ENCODE data around the gene TNIK. TPM values are rescaled to one million over a fixed set of nuclear protein-coding genes. Genes with fewer than 3 reads are reported as not detected.
A peak's percentile ranks its signal among the peaks of the same experiment; 100 is the strongest.

Gene TNIK
- 36.0 and 37.2 TPM in 2 replicates for total RNA-seq

DNA sequence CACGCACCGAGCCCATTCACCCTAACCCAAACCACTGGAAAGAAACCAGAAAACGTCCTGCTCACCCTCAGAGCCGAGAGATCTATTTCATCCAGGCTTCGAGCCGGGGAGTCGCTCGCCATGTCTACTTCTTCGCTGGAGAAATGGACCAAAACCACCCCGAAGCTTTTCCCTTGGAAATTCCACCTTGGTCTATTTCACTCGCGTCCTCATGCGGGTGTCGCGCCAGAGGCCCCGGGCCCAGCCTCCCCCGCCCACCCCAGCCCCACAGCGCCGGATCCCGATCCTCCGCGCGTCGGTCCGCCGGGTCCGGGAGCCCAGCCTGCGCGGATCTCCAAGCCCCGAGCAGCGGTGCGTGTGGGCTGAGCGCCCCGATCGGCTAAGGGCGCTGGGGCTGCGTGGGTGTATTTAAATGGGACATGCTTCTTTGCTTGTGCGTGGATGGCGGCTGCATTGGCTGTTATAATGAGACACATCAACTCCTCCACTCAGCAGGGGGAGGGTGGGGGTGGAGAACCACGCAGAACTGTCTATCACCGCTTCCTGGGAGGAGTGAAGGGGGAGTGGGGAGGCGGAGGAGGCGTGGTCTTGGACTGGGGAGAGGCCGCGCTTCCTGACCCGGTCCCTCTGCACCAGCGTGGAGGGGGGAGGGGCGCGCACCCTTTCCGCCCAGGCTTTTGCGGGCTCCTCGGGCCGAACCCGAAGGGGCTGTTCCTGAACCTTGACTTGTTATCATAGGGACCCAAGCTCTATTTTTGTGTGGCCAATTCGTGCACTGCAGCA lies at the start of gene TNIK:
Gene TNIK (minus strand): TSS at position 464 of the 783 bp plus-strand sequence. CDS start 342 bp downstream, at position 122.
- DNase-seq (ENCODE audit: low read depth, low spot score), result peak; percentile 78

DNA sequence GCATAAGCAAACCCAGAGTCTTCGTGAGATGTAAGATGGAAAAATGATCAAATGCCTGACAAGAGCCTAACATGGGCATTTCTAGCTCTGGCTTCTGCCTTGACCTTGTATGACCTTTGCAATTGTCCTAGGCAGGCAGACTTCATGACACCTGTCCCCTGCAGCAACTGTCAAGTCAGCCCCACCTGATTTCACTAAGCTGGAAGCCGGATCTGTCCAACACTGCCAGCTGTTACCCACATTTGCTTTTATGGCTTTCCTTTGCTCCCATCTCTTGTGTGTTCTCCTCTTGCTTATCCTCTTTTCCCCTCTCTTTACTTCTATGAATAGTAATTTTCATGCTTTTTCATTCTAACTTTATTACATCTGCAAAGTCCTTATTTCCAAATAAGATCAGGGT lies 48.5 kb upstream of the TNIK start:
- no peak for DNase-seq (ENCODE audit: low read depth, low spot score)

DNA sequence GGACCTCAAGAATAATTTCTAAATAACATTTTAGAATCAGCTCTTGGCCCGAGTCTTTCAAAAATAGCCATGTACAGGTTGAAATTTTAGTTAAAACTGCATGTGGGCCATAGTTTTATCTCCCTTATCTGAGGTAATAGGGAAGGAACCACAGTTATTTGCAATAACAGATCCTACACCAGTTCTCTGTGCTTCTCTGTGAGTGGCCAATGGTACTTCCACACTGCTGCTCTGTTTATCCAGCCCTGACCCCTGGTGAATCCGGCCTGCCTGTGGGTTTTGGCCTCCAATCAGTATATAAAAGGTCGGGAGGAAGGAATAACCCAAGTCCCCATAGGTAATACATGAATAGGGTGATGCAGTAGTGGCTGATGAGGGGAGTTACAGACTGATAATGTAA lies 48.0 kb upstream of the TNIK start:
- DNase-seq (ENCODE audit: low read depth, low spot score), result no peak

DNA sequence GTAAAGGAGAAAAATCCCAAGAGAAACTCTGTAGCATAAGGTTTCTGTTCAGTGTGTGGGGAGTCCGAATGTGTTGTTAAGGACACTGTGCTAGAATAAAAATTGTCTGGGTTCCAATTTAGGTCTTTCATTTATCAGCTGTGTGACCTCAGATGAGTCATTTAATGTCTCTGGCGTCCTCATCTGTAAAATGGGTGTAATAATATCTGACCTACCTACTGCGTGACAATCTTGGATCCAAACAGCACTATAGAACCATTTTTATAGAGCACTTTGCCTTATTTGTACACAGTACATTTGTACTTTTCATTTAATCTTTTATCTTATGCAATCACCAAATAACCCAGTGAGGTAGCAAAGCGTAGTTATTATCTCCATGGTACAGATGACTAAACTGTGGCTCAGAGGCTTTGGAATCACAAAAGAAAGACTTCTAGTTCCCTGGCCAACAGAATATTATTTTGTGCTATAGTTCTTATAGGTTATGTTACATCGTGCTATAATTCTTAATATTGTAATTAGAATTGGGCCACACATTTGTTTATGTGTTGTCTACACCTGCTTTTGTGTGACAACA lies 46.6 kb upstream of the TNIK start:
- no peak for DNase-seq (ENCODE audit: low read depth, low spot score)

DNA sequence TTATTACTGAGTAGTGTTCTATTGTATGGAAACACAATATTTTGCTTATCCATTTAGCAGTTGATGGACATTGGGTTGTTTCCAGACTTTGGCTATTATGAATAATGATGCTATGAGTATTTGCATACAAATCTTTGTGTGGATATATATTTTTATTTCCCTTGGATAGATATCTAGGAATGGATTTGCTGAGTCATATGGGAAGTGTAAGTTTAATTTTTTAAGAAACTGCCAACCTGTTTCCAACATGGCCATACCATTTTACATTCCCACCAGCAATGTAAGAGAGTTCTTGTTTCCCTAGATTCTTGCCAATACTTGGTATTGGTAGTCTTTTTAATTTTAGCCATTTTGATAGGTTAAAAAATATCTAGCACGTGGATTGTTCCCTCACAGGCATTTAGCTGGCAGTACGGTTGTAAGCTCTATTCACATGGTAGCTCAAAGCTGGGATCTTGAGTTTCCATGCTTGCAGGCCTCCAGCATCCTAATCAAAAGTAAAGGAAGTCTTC lies 45.7 kb upstream of the TNIK start:
- no peak for DNase-seq (ENCODE audit: low read depth, low spot score)

DNA sequence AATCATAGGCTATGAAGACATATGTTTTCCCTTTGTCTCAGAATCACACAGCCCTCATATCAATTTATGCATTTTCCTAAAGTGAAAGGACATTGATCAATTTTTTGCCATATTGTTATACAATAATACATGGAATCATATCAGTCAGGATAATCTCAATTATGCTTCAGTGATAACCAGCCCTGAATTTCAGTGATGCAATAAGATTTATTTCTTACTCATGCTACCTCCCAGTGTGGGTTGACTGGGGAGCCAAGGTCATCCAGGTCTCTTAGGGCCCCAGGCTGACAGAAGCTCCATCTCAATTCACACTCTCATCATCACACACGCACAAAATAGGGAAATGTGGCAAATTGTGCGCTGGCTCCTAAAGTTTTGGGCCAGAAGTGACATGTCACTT lies 44.2 kb upstream of the TNIK start:
- no peak for DNase-seq (ENCODE audit: low read depth, low spot score)

DNA sequence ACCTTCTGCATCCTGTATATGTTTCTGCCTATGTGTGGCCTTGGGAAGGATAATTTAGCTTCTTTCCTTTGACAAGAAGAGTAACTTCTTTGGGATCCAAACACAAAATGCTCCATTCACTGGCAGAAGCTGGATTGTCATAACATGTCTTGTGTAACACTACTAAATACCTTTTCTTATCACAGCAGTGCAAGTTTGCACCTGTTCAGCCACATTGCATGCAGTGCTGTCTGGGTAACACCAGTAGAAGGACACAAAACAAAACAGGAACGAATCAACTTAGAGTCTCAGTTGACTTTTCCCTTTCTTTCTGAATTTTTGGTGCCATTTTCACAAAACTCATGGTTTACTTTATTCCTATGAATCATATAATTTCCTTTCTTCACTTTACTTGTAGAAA lies 43.6 kb upstream of the TNIK start:
- DNase-seq (ENCODE audit: low read depth, low spot score), result no peak

DNA sequence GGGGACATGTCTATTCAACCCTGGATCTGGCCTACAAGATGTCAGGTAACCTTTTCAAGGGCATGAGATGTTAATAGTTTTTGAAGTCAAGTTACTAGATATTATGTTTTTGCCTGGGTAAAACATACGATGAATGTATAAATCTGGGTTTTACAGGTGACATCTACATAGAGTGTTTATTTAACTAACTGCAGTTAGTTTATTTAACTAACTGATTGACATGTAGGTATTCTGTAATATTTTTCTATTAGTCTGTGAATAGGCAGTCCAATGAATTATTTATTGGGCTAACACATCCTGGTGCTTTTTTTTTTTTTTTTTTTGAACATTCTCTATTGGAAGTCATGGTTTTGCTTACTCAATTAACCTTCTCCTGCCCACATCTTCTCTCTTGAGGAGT lies 38.7 kb upstream of the TNIK start:
- DNase-seq (ENCODE audit: low read depth, low spot score), result no peak

DNA sequence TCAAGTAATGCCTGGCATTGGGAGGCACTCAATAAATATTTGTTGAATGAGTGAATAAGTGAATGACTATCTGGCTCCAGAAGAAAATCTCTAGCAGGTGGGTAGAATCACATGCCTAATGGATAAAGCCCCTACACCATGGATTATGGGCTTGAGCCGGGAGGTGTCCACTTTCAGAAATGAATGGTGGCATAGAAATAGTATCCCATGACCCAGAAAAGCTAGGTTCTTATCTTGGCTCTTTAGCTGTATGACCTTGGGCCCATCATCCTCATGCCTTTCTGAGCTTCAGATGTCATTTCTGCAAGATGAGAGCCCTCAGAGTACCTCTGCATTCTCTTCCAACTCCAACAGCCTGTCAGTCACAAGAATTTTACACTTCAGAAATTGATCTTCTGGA lies 37.3 kb upstream of the TNIK start:
- DNase-seq (ENCODE audit: low read depth, low spot score), result no peak

DNA sequence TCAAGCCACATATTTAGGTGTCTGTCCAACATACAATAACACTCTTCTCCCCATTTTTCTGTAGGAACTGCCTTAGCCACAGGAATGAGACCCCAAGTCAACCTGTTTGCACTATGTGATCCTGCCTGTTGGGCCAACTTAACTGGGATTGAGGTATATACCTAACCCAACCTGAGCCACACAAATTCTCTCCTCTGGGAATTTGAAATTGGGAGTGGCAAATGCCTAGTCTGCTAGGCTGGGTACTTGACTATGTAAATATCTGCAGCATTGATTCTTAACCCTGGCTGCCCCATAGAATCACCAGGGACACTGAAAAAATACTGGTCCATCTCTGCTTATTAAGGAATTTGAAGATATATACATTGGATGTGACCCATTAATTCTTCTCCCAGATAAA lies 35.2 kb upstream of the TNIK start:
- DNase-seq (ENCODE audit: low read depth, low spot score), result no peak

DNA sequence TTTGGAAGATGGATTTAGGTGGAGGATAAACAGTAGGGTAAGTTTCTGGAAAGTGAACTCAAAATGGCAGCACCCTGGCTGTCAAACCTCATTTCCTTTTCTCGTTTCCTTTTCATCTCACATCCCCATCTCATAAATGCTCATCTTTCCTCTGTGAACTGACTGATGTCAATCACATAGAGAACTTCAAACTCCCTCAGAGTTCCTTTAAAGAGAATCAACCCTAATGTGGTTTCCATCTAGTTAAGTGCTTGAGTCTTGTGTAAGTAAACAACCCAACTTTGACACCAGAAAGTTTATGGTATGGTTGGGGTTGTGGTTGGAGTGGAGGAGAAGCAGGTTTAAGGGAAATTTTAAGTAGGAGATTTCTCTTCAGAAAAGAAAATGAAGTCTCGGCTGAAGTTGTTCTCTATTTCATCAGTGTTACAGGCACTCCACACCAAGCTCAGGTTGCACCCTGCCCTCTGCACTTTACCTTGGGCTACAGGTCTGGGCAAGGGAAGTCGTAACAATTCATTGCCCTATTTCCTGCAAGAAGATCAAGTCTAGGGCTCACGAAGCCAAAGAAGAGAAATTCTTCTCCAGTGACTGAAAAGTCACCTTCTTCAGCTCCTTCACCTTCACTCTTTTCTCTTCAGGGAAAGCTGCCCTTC lies 34.4 kb upstream of the TNIK start:
- no peak for DNase-seq (ENCODE audit: low read depth, low spot score)

DNA sequence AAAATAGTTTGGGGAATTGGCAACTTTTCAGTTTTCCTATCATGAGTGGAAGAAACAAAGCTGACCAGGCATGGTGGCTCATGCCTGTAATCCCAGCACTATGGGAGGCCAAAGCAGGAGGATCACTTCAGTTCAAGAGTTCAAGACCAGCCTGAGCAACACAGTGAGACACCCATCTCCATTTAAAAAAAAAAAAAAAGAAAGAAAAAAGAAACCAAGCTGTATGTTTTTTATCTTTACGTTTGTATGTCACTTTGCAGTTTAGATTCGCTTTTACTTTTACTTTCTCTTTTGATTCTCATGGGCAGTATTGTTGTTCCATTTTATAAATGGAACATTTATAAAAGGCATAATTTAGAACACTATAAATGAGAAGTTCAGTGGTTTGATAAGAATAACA lies 31.2 kb upstream of the TNIK start:
- no peak for DNase-seq (ENCODE audit: low read depth, low spot score)

DNA sequence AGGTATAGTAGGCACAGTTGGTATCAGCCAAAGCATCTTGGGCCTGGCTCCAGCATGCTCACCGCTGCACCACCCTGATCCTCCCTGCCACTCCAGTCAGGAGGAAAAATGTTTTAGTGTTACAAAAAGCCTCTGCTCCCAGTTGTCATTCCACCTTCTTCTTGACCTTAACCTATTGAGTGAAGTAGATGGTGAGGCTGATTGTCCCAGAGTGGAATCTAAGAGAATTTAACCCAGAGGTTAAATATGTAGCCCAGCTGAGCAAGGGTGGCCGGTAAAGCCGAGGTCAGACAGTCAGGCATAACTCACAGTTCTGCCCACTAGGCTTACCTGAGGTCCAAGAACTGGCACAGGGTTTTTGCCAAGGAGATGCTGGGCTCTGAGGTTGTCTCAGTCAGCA lies 30.7 kb upstream of the TNIK start:
- no peak for DNase-seq (ENCODE audit: low read depth, low spot score)

DNA sequence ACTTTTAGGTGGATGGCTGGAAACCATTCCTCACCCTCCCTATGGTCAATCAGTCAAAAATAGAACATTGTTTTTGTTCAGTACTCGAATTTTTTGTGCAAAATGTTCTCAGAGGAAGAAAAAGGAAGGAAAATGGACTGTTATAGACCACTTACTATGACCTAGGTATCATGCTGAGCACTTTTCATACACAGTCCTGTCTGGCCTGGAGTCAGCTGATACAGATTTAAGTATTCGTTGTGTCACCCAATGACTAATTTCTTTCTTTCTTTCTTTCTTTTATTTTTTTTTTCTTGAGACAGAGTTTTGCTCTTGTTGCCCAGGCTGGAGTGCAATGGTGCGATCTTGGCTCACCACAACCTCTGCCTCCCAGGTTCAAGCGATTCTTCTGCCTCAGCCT lies 29.1 kb upstream of the TNIK start:
- DNase-seq (ENCODE audit: low read depth, low spot score), result no peak

DNA sequence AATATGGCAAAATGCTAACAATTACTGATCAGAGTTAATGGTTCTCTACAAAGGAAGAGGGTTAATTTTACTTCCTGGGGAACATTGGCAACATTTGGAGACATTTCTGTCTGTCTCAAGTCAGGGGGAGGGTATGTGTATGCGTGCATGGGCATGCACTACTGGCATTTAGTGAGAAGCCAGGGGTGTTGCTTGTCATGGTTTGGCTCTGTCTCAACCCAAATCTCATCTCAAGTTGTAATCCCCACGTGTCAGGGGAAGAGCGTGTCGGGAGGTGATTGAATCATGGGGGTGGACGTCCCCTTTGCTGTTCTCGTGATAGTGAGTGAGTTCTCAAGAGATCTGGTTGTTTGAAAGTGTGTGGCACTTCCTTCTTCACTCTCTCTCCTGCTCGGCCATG lies 28.3 kb upstream of the TNIK start:
- no peak for DNase-seq (ENCODE audit: low read depth, low spot score)

DNA sequence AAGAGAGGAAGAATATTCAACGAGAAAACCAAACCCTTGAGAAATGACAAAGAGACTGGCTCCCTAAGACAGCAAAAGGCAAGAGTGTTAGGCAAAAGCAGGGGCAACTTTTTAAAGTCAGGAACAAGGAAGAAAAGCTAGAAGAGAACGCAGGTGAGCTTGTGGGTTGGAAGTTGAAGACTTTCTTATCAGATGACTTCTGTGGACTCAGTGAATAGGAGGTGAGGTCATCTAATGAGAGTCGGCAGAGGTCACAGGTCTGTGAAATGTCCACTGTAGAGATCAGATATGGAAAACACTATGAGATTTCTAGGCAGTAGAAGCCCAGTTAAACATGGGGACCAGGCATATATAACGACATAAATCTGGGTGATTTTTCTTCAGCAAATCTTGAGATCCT lies 27.2 kb upstream of the TNIK start:
- no peak for DNase-seq (ENCODE audit: low read depth, low spot score)

DNA sequence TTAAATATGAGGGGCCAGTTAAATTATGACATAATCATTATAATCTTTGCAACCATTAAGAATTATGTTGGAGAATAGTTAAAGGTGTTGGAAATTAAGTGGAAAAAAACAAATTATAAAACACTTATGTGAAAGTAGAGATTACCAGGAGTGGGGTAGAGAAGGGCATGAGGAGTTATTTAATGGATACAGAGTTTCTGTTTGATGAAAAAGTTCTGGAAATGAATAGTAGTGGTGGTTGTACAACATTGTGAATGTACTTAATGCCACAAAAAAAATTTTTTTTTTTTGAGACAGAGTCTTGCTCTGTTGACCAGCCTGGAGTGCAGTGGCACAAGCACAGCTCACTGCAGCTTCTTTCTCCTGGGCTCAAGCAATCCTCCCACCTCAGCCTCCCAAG lies 25.1 kb upstream of the TNIK start:
- no peak for DNase-seq (ENCODE audit: low read depth, low spot score)

DNA sequence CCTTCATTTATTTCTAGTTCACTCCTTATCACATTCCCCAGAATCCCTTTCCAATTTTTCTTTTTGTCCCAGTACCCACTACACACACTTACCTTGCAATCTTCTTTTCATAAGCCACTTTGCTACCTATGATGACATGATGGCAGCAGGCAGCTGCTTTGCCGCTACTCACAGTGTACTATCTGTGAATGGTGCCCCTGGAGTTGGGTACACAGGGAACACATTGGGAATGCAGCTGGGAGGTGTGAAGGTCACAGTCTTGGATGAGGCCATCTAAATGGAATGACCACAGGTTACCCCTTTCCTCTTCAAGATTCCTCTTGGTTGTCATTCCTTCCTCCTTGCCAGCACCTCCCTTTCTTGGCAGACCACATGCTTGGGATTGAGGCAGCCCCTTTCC lies 20.8 kb upstream of the TNIK start:
- no peak for DNase-seq (ENCODE audit: low read depth, low spot score)

DNA sequence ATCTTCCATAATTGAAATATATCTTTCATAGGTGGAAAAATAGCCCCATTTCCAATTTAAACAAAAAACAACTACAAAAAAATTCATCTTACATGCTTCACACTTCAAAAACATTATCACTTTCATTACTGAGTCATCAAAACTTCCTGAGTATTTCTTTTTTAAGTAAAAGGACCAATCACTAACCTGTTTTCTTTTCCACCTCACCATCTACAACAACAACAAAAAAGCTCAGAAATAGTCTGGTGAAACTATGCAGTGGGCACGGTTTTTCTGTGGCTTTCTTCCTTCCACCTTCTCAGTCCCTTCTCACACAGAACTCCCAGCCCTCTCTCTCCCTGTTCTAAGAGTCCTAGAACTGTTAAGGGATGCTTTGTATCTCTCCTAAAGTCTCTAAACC lies 20.3 kb upstream of the TNIK start:
- no peak for DNase-seq (ENCODE audit: low read depth, low spot score)

DNA sequence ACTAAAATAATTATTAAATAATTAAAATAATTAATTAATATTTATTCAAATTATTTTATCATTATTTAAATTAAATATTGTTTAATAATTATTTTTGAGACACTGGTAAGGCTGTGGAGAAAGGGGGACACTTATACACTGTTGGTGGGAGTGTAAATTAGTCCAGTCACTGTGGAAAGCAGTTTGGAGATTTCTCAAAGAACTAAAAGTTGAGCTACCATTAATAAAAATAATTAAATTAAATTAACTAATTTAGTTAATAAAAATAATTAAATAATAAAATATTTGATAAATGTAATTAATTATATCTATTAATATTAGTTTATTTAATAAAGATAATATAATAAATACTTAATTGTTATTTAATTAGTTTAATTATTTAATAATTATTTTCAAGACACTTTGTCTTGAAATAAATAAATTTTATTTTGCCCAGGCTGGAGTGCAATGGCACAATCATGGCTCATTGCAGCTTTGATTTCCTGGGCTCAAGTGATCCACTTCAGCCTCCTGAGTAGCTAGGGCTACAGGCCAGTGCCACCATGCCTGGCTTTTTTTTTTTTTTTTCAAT lies 16.4 kb upstream of the TNIK start:
- no peak for DNase-seq (ENCODE audit: low read depth, low spot score)

DNA sequence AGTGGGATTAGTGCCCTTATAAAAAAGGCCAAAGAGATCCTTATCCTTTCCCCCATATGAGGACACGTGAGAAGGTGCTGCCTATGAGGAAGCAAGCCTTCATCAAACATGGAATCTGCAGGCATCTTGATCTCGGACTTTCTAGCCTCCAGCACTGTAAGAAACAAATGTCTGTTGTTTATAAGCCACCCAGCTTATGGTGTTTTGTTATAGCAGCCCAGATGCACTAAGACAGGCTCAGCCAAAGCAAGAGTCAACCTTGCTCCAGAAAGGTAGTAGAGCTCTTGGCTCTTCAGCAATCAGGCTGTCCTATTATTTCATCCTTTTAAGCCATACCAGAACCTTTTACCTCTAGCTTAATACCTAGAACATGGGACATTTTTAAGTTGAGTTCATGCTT lies 12.3 kb upstream of the TNIK start:
- no peak for DNase-seq (ENCODE audit: low read depth, low spot score)

DNA sequence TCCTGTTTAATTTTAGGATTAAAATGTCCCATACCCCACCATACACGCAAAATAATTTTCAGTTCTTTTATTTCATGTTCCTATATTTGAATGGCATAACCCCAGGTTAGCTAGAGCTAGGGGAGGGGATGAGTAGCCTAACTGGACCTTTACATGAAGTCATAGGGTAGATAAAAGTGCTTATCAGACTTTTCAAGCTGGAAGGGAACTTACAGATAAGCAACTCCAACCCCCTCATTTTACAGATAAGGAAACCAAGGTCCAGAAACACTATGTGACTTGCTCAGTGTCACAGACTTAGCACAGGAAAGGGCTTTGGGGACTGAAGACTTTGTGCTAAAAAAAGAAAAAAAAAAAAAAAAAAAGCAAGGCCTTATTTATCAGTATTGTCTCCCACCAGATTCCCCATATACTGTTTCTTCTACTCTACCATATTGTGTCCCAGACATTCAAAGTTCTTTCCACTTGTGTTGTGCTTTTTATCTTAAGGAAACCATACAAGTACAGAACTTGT lies 10.6 kb upstream of the TNIK start:
- DNase-seq (ENCODE audit: low read depth, low spot score), result no peak
